Loucy (cell line): ENCODE measurements around the gene EEIG2.

Source experiments
- H2AFZ ChIP-seq: fragments of 200-600 bp; sonication (generic); 2 replicates; pipeline ENCODE4 v1.6.0; 2016; ENCODE audit warnings: antibody characterized with exemption, mild to moderate bottlenecking, low read length, moderate library complexity
- H3F3A ChIP-seq: fragments of 200-600 bp; 2 replicates; pipeline ENCODE4 v1.6.0; 2016; ENCODE audit warnings: antibody characterized with exemption, low read depth, mild to moderate bottlenecking
- H3K27me3 ChIP-seq: fragments of 200-600 bp; sonication (generic); 2 replicates; pipeline ENCODE4 v1.6.1; 2014; ENCODE audit warnings: low read length, mild to moderate bottlenecking; ENCODE audit not compliant: insufficient read depth, poor library complexity, severe bottlenecking
- H3K36me3 ChIP-seq: fragments of 200-600 bp; sonication (generic); 2 replicates; pipeline ENCODE4 v1.6.1; 2016; ENCODE audit warnings: low read length; ENCODE audit not compliant: insufficient read depth
- H3K4me1 ChIP-seq: fragments of 200-600 bp; sonication (generic); 2 replicates; pipeline ENCODE4 v1.5.1; 2014; ENCODE audit warnings: low read length, mild to moderate bottlenecking; ENCODE audit not compliant: insufficient read depth, poor library complexity, severe bottlenecking
- H3K4me2 ChIP-seq: fragments of 200-600 bp; sonication (generic); 2 replicates; pipeline ENCODE4 v1.6.0; 2014; ENCODE audit warnings: antibody characterized with exemption, low read length, low read depth, mild to moderate bottlenecking; ENCODE audit not compliant: poor library complexity, severe bottlenecking
- H3K4me3 ChIP-seq: fragments of 200-600 bp; sonication (generic); 2 replicates; pipeline ENCODE4 v1.5.1; 2014; ENCODE audit warnings: low read length, mild to moderate bottlenecking, mixed read lengths; ENCODE audit not compliant: poor library complexity, severe bottlenecking
- H3K79me2 ChIP-seq: fragments of 200-600 bp; sonication (generic); 2 replicates; pipeline ENCODE4 v1.6.1; 2014; ENCODE audit warnings: low read length; ENCODE audit not compliant: insufficient read depth
- H3K9ac ChIP-seq: fragments of 200-600 bp; sonication (generic); 2 replicates; pipeline ENCODE4 v1.6.0; 2014; ENCODE audit warnings: mild to moderate bottlenecking, low read depth, low read length, moderate library complexity; ENCODE audit not compliant: poor library complexity, severe bottlenecking
- H3K9me2 ChIP-seq: fragments of 200-600 bp; sonication (generic); replicated peaks from 2 replicates; pipeline ENCODE4 v1.6.1; 2016; ENCODE audit warnings: low read depth, low read length, mixed read lengths
- H3K9me3 ChIP-seq: fragments of 200-600 bp; sonication (generic); 2 replicates; pipeline ENCODE4 v1.6.1; 2014; ENCODE audit warnings: mild to moderate bottlenecking, antibody characterized with exemption, low read length, low read depth; ENCODE audit not compliant: insufficient read depth
- H4K20me1 ChIP-seq: fragments of 200-600 bp; sonication (generic); 2 replicates; pipeline ENCODE4 v1.6.0; 2014; ENCODE audit warnings: antibody characterized with exemption, low read length, mild to moderate bottlenecking; ENCODE audit not compliant: insufficient read depth, poor library complexity, severe bottlenecking
- CTCF ChIP-seq: fragments of 200-600 bp; sonication (generic); conservative IDR thresholded peaks from 2 replicates; pipeline ENCODE4 v1.5.1; 2014; ENCODE audit warnings: mild to moderate bottlenecking, antibody characterized with exemption, low read length
- EZH2phosphoT487 ChIP-seq: fragments of 200-600 bp; IDR thresholded peaks from 2 replicates; pipeline ENCODE4 v1.6.1; 2018; ENCODE audit warnings: antibody characterized with exemption, mild to moderate bottlenecking, moderate library complexity, borderline replicate concordance

Gene EEIG2

GRCh38 chr1:108568589-108568988, 8.7 kb downstream of the EEIG2 start:
- H3K79me2 ChIP-seq, result peaks cover 96% of the 10 kb centered on the region
- TF ChIP-seq CTCF (no peak), EZH2phosphoT487 (no peak)
- H2AFZ ChIP-seq, result no peak overlapping the region
- no peaks in the 10 kb centered on the region for H3F3A ChIP-seq
- H4K20me1 ChIP-seq, result peaks cover 66% of the 10 kb centered on the region
- no peak overlapping the region for H3K9ac ChIP-seq
- H3K4me2 ChIP-seq, result peak overlapping the region; percentile 37
- H3K9me2 ChIP-seq, result no peaks in the 10 kb centered on the region
- no peak overlapping the region for H3K4me3 ChIP-seq
- H3K36me3 ChIP-seq, result peaks cover 2% of the 10 kb centered on the region; the same call in 1 of the 2 replicates
- peaks cover 57% of the 10 kb centered on the region for H3K4me1 ChIP-seq
- no peaks in the 10 kb centered on the region for H3K27me3 ChIP-seq
- H3K9me3 ChIP-seq, result no peaks in the 10 kb centered on the region

GRCh38 chr1:108569097-108569728, 9.3 kb downstream of the EEIG2 start:
- Histone ChIP-seq H3K4me3 (no peak overlapping the region), H3K9ac (peak overlapping the region; percentile 52), H3K9me3 (no peaks in the 10 kb centered on the region), H3K36me3 (peaks cover 7% of the 10 kb centered on the region; the same call in 1 of the 2 replicates), H3K4me2 (peak overlapping the region; percentile 37), H3K4me1 (peaks cover 51% of the 10 kb centered on the region), H3F3A (no peaks in the 10 kb centered on the region), H3K27me3 (no peaks in the 10 kb centered on the region), H3K9me2 (no peaks in the 10 kb centered on the region), H4K20me1 (peaks cover 61% of the 10 kb centered on the region), H3K79me2 (peaks cover 96% of the 10 kb centered on the region), H2AFZ (no peak overlapping the region)
- TF ChIP-seq EZH2phosphoT487 (no peak), CTCF (no peak)

- no peaks in the 10 kb centered on the region for H3K9me3 ChIP-seq
- TF ChIP-seq EZH2phosphoT487, result no peak
- TF ChIP-seq CTCF, result peak; percentile 74
- no peak overlapping the region for H2AFZ ChIP-seq
- peaks cover 96% of the 10 kb centered on the region for H3K79me2 ChIP-seq
- peaks cover 47% of the 10 kb centered on the region for H3K4me1 ChIP-seq
- H4K20me1 ChIP-seq, result peaks cover 53% of the 10 kb centered on the region
- no peaks in the 10 kb centered on the region for H3K9me2 ChIP-seq
- peak overlapping the region; percentile 52 for H3K9ac ChIP-seq
- H3K4me3 ChIP-seq, result peak overlapping the region; percentile 31
- peaks cover 7% of the 10 kb centered on the region; the same call in 1 of the 2 replicates for H3K36me3 ChIP-seq
- H3F3A ChIP-seq, result no peaks in the 10 kb centered on the region
- H3K4me2 ChIP-seq, result peak overlapping the region; percentile 37
- H3K27me3 ChIP-seq, result no peaks in the 10 kb centered on the region
These were observed 10.2 kb downstream of the EEIG2 start for GRCh38 chr1:108570128-108570527.
